ENCODE measurements around the gene OSBPL10.

GRCh38 chr3:31800436-31800835 is 180.6 kb downstream of the OSBPL10 start:
- TF ChIP-seq, protein P1, sequence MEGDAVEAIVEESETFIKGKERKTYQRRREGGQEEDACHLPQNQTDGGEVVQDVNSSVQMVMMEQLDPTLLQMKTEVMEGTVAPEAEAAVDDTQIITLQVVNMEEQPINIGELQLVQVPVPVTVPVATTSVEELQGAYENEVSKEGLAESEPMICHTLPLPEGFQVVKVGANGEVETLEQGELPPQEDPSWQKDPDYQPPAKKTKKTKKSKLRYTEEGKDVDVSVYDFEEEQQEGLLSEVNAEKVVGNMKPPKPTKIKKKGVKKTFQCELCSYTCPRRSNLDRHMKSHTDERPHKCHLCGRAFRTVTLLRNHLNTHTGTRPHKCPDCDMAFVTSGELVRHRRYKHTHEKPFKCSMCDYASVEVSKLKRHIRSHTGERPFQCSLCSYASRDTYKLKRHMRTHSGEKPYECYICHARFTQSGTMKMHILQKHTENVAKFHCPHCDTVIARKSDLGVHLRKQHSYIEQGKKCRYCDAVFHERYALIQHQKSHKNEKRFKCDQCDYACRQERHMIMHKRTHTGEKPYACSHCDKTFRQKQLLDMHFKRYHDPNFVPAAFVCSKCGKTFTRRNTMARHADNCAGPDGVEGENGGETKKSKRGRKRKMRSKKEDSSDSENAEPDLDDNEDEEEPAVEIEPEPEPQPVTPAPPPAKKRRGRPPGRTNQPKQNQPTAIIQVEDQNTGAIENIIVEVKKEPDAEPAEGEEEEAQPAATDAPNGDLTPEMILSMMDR (conservative IDR thresholded peaks at IDR 0.05; ENCODE audit: low read length): no peak
- no peak for TF ChIP-seq EZH2phosphoT487 (IDR thresholded peaks at IDR 0.05; ENCODE audit: borderline replicate concordance)

Measured in Loucy (cell line).